Esophagus squamous epithelium (tissue), 4 donors: ENCODE measurements around the gene ITGB6.

Source experiments
- POLR2A ChIP-seq, 4 donors: fragments of 450-650 bp; IDR thresholded peaks; one replicate each; pipeline ENCODE4 v1.6.1; 2017; ENCODE audit warnings: antibody characterized with exemption in 4 of 4, mild to moderate bottlenecking in 4 of 4, moderate library complexity in 3 of 4
- TF ChIP-seq, protein P1 (sequence below), 6 experiments: fragments of 450-650 bp in 4 of 6; fragments of 200-600 bp in 2 of 6; sonication (generic) in 2 of 6; IDR thresholded peaks; one replicate each; pipeline ENCODE4 v1.5.1; 2016 to 2019; ENCODE audit warnings: antibody characterized with exemption in 6 of 6, mild to moderate bottlenecking in 4 of 6, moderate library complexity in 4 of 6

DNA sequence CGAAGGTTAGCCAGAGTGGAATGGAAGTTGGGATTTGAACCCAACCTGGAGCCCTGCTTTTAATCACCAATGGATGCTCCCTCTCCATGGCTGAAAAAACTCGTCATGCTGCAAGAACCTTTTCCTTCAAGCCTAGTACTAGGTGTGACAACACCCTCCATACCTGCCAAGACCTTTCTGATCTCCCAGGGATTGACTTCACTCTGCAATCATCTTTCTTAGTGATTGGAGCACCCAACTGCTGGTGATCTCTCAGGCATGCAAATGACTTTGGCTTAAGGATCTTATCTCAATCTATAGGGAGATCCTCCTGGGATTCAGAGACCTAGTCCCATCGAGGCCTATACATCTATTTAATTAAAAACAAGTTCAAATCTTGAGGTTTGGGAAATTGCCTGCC lies 23.5 kb upstream of the ITGB6 start:
- TF ChIP-seq, protein P1, sequence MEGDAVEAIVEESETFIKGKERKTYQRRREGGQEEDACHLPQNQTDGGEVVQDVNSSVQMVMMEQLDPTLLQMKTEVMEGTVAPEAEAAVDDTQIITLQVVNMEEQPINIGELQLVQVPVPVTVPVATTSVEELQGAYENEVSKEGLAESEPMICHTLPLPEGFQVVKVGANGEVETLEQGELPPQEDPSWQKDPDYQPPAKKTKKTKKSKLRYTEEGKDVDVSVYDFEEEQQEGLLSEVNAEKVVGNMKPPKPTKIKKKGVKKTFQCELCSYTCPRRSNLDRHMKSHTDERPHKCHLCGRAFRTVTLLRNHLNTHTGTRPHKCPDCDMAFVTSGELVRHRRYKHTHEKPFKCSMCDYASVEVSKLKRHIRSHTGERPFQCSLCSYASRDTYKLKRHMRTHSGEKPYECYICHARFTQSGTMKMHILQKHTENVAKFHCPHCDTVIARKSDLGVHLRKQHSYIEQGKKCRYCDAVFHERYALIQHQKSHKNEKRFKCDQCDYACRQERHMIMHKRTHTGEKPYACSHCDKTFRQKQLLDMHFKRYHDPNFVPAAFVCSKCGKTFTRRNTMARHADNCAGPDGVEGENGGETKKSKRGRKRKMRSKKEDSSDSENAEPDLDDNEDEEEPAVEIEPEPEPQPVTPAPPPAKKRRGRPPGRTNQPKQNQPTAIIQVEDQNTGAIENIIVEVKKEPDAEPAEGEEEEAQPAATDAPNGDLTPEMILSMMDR (IDR thresholded peaks at IDR 0.05) = no peak
- TF ChIP-seq POLR2A (IDR thresholded peaks at IDR 0.05) = no peak
